ENCODE results near the gene SUPT4H1. TPM values are rescaled to one million over a fixed set of nuclear protein-coding genes. Genes with fewer than 3 reads are reported as not detected.

SUPT4H1 gene
- total RNA-seq, 1 donor from 2014 or later: 95.7 TPM

- Mint-ChIP-seq H3K4me1 (ENCODE audit: low read depth) (no peaks in the 10 kb centered on the region), H3K27me3 (no peaks in the 10 kb centered on the region), H3K9me3 (ENCODE audit: low read depth) (no peaks in the 10 kb centered on the region), H3K4me3 (ENCODE audit: low read depth) (no peak overlapping the region), H3K36me3 (ENCODE audit: insufficient read depth) (no peaks in the 10 kb centered on the region), H3K27ac (no peak overlapping the region)
- DNase-seq (ENCODE audit: low spot score, unreplicated experiment): no peak
- no peak for TF ChIP-seq CTCF (IDR thresholded peaks at IDR 0.05; ENCODE audit: unreplicated experiment)
These were observed 47.1 kb downstream of the SUPT4H1 start for GRCh38 chr17:58304750-58305486.

- Mint-ChIP-seq H3K27me3 (no peaks in the 10 kb centered on the region), H3K9me3 (ENCODE audit: low read depth) (no peaks in the 10 kb centered on the region), H3K4me1 (ENCODE audit: low read depth) (no peaks in the 10 kb centered on the region), H3K4me3 (ENCODE audit: low read depth) (no peak overlapping the region), H3K36me3 (ENCODE audit: insufficient read depth) (no peaks in the 10 kb centered on the region), H3K27ac (peak overlapping the region; percentile 22)
- DNase-seq (ENCODE audit: low spot score, unreplicated experiment): no peak
- TF ChIP-seq CTCF (IDR thresholded peaks at IDR 0.05; ENCODE audit: unreplicated experiment): peak; percentile 76
These were observed 47.8 kb downstream of the SUPT4H1 start for GRCh38 chr17:58303971-58304749.

- no peak overlapping the region for H3K4me3 Mint-ChIP-seq (ENCODE audit: low read depth)
- no peaks in the 10 kb centered on the region for H3K9me3 Mint-ChIP-seq (ENCODE audit: low read depth)
- H3K27me3 Mint-ChIP-seq: no peaks in the 10 kb centered on the region
- no peaks in the 10 kb centered on the region for H3K4me1 Mint-ChIP-seq (ENCODE audit: low read depth)
- H3K36me3 Mint-ChIP-seq (ENCODE audit: insufficient read depth): no peaks in the 10 kb centered on the region
- H3K27ac Mint-ChIP-seq: no peak overlapping the region
- DNase-seq (ENCODE audit: low spot score, unreplicated experiment): no peak
- TF ChIP-seq CTCF (IDR thresholded peaks at IDR 0.05; ENCODE audit: unreplicated experiment): no peak
These were observed 48.9 kb downstream of the SUPT4H1 start for GRCh38 chr17:58302919-58303585.

GRCh38 chr17:58302171-58302918 lies 49.7 kb downstream of the SUPT4H1 start:
- H3K9me3 Mint-ChIP-seq (ENCODE audit: low read depth): no peaks in the 10 kb centered on the region
- H3K27ac Mint-ChIP-seq: no peak overlapping the region
- H3K36me3 Mint-ChIP-seq (ENCODE audit: insufficient read depth): no peaks in the 10 kb centered on the region
- no peak for TF ChIP-seq CTCF (IDR thresholded peaks at IDR 0.05; ENCODE audit: unreplicated experiment)
- DNase-seq (ENCODE audit: low spot score, unreplicated experiment): no peak
- no peaks in the 10 kb centered on the region for H3K27me3 Mint-ChIP-seq
- H3K4me1 Mint-ChIP-seq (ENCODE audit: low read depth): no peaks in the 10 kb centered on the region
- H3K4me3 Mint-ChIP-seq (ENCODE audit: low read depth): no peak overlapping the region
